Kasumi-1 (cell line): ENCODE data around the gene EFCAB13.

Experiments used
- DNase-seq, 2 experiments: peaks; one replicate each; lab custom pipeline; 2025; lab: John Stamatoyannopoulos, UW

Gene EFCAB13, protein sequence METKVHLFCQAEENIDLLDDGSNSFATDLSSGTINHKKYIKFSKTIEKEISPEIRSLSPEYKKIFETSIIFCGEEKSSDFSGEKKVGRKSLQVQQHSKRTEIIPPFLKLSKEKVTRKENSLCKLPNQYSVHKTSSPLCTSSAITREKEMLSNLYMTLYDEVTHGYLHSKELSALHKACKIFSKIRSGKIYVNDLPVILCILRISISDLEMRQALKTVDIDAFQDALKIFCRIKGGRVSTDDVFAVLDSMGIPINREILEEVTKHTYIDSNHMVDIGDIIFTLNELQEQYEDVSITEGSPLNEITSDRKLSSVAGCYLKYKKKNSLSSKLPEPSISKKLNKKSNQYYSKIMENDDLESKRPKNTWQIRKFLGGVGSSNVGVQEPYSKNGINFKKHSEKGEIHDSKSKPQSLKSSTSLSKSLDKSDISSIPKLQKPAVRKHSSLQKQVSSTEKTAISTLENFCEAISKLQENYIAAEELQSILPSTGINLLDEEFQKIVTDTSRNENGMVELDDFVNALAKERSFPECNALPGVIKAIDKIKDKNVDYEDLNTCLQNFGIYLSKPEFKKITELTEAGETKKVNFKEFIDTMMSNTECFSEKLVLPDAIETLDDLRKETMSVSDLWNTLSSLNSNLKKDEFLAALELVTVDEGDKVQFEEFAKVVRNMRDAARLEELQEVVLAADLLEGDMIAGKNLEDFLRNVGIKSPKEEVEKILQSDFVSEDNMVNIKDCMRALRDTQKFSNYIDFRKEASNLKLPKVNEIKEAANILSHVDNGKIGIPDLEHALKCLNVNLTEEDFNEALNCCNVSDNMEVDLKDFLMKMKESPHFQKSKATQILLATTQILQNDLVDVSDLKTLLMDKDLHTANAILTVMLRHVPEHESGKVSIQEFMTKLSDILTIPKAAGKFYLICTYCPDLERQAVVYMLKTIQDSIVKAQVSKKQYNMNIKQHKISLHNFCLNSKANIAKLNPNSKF

DNA sequence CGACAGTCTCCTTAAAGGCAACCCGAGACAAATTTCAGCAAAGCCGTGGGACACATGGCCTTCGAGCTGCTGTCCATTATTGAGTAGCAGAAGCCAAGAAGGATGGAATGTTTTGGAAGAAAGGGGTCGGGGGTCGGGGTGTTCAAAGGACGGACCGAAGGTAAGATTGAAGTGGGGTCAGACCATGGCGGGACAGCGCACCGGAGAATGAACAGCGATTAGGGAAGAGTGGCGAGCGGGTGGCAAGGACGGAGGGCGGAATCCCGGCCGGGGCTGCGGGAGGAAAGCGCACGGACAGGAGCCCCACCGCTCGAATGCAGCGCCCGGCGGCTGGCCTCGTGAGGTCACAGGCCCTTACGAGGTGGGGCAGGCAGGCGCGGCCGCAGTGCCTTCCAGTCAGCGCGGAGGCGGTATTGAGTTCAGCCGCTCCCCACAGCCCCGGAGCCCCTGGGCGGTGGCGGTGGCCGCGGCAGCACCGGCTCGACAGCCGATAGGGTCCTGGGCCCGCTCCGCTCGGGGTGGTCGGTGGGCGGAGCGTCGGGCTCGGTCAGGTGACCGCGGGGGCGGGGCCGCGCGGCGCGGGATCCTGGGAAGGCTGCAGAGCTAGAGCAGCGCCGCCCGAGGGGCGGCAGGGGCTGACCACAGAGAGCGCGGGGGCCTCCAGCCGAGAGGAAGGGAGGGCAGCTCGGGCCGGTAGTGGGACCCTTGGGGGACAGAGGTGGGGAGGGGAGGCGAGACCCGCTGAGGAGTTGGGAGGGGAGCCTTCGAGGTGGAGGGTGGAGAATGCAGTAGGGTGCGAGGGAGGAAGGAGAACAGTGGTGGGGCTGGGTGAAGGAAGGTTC lies at the start of gene EFCAB13:
Gene EFCAB13 (plus strand): TSS at position 574 of the 842 bp plus-strand sequence. CDS start 4,399 bp downstream, outside the sequence.
- DNase-seq, result peak; percentile 82 to 84

DNA sequence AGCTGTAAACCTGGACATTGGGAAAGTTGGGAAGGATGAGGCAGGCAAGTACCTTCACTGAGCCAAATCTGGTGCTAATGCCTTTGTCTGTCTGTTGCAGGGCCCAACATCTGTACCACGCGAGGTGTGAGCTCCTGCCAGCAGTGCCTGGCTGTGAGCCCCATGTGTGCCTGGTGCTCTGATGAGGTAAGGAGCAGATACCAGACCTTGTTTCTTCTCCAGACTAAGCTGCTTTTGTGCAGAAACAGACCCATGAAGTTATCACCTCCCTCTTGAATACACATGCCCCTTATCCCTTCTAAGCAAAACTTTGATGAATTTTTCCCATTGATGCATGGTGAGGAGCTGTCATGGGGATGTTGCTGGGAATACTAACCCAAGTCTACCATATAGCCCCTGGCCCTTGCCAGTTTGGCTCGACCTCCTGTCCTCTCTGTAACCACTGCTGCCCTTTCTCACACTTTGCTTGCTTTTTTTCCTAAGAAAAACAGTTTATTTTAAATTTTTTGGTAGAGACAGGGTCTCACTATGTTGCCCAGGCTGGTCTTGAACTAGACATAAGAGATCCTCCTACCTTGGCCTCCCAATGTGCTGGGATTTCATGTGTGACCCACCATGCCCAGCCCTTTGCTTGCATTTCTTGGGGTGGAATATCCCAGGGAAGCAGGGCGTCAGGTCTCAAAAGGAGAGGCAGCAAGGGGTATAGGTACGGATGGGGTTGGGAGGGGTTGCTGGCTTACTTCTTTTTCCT lies 49.3 kb upstream of the EFCAB13 start:
- DNase-seq, result no peak

DNA sequence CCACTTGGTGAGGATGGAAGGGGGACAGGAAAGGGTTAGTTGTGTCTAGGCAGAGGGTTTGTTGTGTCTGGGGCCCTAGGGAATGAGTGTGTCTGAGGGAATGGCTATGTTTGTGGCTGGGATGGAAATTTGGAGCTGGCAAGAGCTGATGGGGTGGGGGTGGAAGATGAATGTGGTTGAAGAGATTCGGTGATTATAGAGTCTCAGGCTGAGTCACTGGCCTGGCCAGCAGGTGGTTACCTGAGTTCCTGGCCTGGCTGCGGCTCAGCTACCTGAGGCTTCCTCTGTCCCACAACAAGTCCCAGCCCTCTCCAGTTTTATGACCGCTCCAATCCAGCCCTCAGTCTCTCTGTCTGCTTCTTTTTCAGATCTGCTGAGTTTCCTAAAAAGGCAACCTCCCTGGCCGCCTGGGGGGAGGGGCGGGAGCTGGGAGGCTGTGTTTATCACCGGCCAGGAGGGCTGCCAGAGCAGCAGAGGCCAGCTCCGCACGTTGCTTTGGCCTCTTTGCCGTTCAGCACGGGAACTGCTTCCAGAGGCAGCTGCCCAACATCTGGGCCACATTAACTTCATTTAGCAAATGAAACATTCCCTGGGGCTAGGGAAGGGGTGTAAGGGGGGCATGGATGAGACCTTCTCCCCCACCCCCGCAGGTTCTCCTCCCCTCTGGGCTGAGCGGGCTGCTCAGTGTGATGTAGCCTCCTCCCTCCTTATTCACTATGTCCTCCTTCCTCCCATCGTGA lies 48.3 kb upstream of the EFCAB13 start:
- DNase-seq, result no peak

DNA sequence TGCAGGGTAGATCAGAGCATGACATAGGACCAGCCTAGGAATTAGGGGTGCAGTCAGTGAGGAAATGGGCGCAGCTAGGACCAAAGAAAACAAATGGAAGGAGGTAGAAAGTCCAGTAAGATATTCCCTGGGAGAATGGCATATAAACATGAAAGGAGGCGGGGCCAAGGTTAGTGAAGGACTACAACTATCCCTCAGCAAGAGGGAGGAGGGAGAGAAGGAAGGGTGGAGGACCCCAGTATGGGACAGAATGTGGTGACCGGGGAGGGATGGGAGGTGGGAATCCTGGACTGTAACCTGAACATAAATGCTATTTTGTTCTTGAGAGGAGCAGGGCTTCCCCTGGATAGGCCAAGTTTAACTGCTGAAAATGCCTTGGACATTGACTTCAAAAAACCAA lies 47.3 kb upstream of the EFCAB13 start:
- no peak for DNase-seq

DNA sequence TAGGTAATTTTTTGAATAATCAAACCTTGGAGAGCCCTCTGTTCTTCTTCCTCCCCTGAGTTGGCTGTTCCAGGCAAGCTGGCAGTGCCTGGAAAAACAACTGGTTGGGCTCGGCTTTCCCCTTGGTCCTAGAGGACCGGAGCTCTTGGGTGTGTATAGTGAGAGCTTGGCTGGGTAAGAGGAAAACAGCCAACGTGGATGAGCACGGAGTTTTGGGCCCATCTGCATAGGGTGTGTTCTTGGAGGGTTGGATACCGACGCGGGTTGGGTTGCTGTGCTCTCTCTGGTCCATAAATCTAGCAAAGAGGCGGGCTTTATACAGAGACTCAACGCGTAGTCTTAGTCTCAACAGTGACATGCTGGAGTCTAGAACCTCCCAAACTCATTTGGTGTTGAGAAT lies 46.9 kb upstream of the EFCAB13 start:
- DNase-seq, result no peak

DNA sequence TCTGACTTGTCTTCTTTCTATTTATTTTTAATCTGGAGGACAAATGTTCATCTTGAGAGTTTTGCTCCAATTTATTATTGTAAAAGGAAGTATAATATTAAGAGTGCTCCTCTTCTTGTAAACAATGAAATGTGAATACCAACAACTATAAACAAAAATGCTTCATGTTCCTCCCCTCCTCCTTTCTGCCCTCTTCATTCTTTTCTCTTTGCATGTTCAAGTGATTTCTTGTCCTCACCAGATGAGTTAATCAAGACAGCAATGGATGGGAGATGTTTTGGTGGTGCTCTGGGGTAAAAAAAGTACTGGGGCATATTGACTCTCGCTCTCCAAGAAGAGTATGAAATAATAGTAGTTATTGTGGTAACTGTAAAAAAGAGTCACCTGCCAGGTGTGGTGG lies 45.8 kb upstream of the EFCAB13 start:
- DNase-seq, result no peak

DNA sequence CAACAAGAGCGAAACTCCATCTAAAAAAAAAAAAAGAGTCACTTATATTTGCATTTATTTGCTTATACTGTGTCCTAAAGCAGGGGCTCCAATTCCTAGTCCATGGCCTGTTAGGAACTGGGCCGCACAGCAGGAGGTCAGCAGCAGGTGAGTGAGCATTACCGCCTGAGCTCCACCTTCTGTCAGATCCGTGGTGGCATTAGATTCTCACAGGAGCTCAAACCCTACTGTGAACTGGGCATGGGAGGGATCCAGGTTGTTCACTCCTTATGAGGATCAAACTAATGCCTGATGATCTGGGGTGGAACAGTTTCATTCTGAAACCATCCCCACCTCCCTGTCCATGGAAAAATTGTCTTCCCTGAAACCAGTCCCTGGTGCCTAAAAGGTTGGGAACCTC lies 45.2 kb upstream of the EFCAB13 start:
- no peak for DNase-seq

DNA sequence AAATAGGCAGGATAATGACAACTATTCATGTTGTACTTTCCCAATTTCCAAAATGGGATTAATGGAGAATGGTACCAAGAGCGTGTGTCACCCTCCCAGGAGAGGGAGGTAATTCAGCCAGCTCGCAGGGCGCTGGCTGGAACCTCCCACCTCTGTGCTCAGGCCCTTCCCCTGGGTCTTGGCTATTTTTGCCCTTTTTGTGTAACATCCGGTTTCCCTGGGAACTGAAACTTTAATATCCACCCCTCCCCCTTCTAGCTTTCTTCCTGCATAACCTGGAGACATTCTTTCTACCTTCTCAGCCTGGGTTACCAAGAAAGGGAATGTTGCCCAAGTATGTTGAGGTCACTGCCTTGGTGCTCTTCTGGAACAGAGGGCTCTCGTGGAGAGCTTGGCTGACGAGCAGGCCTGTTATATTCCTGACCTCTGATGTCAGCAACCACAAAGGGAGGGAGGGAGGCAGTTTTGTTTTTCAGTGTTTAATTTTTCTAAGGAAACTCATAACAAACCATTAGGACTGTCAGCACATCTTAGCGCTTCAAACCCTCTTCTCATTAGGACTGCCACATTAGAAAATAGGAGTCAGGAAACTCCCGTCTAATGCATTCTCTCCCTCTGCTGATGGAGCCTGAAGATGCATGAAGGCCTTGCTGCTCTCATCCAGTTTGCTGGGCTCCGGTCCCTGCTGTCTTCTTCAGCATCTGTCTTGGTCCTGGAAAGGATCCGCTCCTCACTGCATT lies 44.5 kb upstream of the EFCAB13 start:
- peak; percentile 22 to 42 for DNase-seq

DNA sequence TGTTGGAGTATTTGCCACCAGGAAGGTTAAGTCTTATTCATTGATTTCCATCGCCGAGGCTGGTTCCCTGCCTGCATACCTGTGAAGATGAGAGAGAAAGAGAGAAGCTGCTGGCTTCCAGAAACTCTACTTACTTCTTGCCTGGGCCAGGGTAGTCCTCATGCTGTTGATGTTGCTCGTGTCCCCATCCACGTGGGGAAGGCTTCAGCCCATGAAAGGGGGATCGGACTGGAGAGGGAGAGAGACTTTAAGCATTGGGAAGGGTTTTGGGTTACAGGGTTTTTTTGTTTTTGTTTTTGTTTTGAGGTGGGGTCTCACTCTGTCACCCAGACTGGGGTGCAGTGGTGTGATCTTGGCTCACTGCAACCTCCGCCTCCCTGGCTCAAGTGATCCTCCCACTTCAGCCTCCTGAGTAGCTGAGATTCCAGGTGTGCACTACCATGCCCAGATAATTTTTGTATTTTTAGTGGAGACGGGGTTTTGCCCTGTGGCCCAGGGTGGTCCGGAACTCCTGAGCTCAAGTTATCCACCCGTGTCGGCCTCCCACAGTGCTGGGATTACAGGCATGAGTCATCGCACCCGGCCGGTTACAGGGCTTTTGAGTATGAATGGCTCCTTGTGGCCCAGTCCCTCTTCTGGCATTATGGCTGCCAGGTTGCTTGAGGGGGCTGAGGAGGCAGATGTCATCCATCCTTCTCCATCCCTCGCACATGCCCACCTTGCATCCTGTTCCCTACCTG lies 43.5 kb upstream of the EFCAB13 start:
- DNase-seq, result no peak

DNA sequence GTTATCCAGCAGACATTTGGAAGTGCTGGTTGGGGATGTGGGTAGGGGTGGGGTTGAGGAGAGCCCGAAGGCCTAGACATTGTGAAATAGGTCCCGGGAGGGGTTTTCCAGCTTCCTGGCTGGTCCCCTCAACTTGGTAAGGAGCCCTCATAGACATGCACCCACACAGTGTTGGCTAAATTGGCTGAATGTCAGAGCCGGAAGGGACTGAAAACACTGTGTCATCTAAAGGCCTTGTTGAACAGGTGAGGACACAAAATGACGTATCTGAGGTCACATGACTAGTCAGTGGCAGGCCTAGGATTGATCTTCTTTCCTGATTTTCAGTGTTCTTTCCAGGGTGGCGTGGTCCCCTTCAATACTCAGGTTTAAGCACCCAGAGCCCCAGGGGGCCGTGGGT lies 42.5 kb upstream of the EFCAB13 start:
- no peak for DNase-seq

DNA sequence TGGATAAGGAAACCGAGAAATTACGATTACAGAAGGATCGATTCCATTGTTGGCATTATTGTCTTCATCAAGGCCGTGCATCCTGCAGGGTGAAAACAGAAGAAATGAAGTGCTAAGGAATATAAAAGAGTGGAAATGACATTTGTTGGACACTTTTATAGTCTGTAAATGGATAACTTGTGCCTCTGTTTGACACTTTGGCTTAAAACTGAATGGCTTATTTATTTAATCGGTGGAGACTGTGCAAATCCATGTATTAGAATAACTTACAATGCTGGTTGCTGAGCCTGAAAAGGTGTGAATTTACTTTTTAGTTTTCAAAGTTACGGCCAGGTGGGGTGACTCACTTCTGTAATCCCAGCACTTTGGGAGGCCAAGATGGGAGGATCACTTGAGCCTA lies 38.8 kb upstream of the EFCAB13 start:
- no peak for DNase-seq

DNA sequence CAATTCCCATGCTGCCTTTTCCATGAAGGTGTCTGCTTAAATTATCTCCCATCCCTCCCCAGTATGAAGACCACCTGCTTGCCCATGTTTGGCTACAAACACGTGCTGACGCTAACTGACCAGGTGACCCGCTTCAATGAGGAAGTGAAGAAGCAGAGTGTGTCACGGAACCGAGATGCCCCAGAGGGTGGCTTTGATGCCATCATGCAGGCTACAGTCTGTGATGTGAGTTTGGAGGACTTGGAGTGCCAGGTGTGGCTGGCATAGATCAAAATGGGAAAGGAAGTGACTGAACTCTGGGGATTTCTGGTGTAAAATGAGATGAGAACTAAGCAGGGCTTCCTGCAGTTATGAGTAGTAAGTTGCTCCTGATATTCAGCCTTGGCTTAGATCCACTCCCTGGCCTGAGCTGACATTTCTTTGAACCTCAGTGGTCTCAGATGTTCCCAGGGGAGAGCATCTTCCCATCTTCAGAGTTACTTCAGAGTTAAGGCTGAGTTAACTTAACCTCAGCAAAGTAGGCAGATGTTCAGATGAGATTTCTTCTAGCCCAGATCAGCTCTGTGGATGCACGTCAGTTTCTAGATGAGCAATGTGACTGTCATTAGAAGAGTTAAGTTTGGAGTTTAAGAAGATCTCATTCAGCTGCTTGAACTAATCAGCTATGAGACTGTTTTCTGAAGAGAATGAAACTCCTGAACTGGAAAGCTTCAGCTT lies 37.4 kb upstream of the EFCAB13 start:
- DNase-seq, result no peak

DNA sequence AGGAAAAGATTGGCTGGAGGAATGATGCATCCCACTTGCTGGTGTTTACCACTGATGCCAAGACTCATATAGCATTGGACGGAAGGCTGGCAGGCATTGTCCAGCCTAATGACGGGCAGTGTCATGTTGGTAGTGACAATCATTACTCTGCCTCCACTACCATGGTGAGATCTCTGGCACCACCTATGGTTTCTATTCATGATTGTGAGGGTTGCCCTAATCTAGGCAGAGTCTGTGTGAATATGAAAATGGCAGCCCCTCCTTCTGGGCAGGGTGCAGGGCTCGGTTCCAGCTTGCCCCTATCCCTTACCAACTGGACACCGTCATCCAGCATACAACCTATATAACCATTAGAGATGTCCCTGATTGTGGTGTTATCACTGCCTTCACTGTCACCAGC lies 36.7 kb upstream of the EFCAB13 start:
- DNase-seq, result no peak

DNA sequence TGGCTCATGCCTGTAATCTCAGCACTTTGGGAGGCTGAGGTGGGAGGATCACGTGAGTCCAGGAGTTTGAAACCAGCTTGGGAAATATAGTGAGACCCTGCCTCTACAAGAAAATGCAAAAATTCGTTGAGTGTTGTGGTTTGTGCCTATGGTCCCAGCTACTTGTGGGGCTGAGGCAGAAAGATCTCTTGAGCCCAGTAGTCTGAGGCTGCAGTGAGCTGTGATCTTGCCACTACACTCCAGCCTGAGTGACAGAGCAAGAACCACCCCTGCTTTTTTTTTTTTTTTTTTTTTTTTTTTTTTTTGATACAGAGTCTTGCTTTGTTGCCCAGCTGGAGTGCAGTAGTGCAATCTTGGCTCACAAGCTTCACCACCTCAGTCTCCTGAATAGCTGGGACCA lies 36.1 kb upstream of the EFCAB13 start:
- no peak for DNase-seq

DNA sequence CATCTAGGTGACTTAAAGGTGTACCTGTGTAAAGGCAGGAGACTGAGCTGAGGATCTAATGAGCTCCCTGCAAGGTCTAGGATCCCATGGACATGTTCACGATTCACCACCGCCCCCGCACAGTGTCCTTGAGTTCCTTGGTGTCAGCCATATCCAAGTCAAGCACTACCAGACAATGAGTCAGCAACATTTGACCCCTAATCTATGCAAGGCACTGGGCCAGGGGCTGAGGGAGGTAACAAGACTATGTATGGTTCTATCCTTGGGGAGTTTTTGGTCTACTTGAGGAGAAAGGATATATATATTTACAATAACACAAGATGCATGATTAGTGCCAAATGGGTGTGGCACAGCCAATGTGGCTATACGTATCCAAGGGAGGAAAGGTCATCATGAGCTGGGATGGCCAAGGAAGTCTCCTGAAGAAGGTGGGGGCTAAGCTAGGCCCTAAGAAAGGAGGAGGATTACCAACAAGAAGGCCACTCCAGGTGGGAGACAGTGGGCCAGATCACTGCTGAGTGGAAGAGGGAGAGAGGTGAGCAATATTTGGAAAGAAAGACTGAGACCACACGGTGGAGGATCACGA lies 35.1 kb upstream of the EFCAB13 start:
- DNase-seq, result no peak

DNA sequence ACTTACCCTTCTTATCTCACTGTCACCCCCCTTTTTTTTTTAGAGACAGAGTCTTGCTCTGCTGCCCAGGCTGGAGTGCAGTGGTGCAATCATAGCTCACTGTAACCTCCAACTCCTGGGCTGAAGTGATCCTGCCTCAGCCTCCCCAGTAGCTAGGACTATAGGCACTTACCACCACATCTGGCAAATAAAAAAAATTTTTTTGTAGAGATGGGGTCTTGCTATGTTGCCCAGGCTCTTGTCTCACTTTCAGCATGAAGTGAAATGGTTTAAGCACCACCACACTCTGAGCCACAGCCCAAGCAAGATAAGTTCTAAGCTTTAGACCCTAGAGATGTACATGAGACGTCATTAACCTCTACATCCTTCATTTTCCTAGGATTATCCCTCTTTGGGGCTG lies 34.5 kb upstream of the EFCAB13 start:
- DNase-seq, result no peak

DNA sequence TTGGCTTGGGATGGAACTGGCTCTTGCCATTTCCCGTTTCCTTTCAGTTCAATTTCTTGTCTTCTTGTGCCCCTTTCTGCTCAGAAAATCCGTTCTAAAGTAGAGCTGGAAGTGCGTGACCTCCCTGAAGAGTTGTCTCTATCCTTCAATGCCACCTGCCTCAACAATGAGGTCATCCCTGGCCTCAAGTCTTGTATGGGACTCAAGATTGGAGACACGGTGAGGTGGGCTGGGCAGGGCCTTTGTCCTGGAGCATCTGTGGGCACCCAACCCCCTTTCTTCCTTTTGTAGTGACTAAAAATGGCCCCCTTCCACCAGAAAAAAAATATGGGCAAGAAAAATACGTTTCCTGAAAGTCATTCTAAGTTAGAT lies 32.9 kb upstream of the EFCAB13 start:
- no peak for DNase-seq

DNA sequence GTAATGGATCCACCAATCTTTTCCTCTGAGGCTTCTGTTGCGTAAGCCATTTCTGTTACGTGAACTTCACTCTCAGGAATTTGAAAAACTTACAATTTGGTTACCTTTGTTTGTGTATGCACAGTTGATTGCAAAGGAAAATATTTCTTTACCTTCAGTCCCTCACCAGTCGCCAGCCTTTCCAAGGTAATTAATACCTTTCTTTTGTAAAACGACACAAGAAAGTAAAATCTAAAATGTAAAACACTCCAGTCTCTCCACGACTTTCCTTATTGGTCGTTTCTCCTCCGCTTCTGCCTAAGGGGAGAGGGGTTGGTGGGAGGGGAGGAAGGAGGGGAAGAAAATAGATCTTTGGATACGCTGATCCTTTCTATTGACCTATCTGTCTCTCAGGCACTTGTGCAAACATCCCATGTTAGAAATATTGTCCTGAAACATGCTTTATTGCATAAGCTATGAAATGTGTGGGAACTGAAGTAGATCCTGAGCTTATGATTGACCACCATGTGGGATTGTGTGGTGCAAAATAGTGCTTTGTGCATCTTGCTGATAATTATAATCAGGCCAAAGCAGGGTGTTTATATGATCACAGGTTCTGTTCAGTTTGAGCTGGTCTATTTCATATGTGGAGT lies 32.4 kb upstream of the EFCAB13 start:
- no peak for DNase-seq
